ENCODE results near the gene ISG15.

ISG15 gene

DNA sequence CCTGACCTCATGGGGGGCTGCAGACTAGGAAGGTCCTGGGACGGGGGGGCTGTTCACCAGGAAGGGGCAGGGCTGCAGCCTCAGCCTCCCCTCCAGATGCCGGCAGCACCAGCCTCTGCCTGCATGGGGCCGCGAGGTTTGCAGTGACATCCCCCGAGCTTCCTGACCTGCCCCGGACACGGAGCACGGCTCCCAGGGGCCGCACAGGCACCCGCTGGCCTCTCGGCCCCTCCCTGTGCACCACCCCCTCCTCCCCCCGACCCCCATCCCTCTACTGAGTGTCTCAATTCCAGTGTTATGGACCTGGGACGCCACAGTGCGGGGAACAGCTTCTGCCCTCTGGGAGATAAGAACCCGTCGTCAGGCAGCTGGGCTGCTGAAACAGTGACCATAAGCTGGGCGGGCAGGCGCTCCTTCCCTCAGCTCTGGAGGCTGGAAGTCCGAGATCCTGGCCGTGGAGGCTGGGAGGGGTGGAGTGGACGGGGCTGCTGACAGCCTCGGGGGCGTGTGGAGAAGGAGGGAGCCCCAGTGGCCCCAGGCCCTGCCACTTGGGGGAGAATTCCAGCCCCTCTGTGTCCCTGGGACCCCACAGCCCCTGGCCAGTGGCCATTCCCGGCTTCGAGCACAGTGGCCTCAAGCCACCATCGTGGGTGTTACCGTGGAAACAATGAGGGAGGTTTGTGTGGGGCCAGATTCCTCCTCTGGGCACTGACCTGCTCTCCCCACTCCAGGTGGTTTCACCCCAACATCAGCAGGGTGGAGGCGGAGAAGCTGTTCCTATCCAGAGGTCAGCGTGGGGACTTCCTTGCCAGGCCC is 49.3 kb downstream of the ISG15 start:
- no peak for DNase-seq

DNA sequence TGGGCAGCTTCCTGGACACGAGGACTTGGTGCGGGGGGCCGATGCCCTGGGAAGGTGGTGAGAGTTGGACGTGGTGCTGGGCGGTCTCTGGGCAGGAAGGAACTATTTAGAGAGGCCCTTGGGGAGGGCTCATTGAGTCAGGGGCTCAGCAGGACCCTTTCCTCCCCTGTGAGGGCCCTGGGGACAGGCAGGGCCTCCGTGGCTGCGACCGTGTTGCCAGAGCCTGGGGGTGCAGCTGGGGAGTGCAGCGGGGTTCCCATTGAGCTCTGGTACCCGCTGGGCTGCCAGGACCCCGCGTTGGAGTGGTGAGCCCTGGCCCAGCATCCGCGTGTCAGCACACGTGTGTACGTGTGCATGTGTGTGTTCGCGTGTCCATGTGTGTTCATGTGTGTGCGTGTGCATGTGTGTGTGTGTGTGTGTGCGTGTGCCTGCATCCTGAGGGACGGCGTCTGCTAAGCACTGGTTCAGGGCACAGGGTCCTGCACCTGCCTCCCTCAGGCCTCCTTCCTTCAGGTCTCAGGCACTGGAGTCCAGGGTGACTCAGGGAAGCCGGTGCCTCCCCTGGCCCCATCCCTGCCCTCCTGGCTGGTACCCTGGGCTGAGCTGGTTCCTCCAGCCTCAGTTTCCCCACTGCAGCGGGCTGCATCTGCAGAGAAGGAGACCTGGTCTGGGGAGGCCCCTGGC is 50.1 kb downstream of the ISG15 start:
- no peak for DNase-seq
